CD8-positive, alpha-beta memory T cell (primary cell): ENCODE results near the gene DNASE1L1. TPM values are rescaled to one million over a fixed set of nuclear protein-coding genes. Genes with fewer than 3 reads are reported as not detected.

Experiments
- CTCF ChIA-PET: fragments of 350-600 bp; sonication (Branson Sonifier 250); formaldehyde crosslinking; loops from one replicate; lab custom pipeline; 2021; ENCODE audit warnings: antibody characterized with exemption; lab: Charles Lee
- POLR2A ChIA-PET: fragments of 350-600 bp; sonication (Branson Sonifier 250); formaldehyde crosslinking; loops from one replicate; lab custom pipeline; 2021; ENCODE audit warnings: antibody characterized with exemption; lab: Charles Lee
- DNase-seq, 5 donors: peaks; one replicate each; pipeline versions ENCODE4 v3.0.0 to v3.0.0-alpha.2; 2020 to 2022; ENCODE audit warnings: mixed read lengths in 1 of 5
- H3K27ac ChIP-seq: one replicate; pipeline ENCODE4 v1.7.0; 2013; ENCODE audit warnings: low read depth, mild to moderate bottlenecking, low read length, moderate library complexity
- H3K27me3 ChIP-seq: 2 replicates; pipeline ENCODE4 v1.7.0; 2013; ENCODE audit warnings: low read length, mild to moderate bottlenecking; ENCODE audit not compliant: insufficient read depth, poor library complexity, severe bottlenecking
- H3K36me3 ChIP-seq: 2 replicates; pipeline ENCODE4 v1.7.0; 2013; ENCODE audit warnings: mild to moderate bottlenecking, low read length, moderate library complexity; ENCODE audit not compliant: insufficient read depth
- H3K4me1 ChIP-seq: 2 replicates; pipeline ENCODE4 v1.7.0; 2013; ENCODE audit warnings: mild to moderate bottlenecking, low read length, moderate library complexity; ENCODE audit not compliant: insufficient read depth
- H3K4me3 ChIP-seq: 2 replicates; pipeline ENCODE4 v1.7.0; 2013; ENCODE audit warnings: mild to moderate bottlenecking, low read length
- H3K9me3 ChIP-seq: 2 replicates; pipeline ENCODE4 v1.7.0; 2013; ENCODE audit warnings: mild to moderate bottlenecking, low read length
- H3K27ac Mint-ChIP-seq, 8 donors: one replicate each; pipeline ENCODE4 v1.8.0; 2020 to 2021; ENCODE audit warnings: mixed read lengths in 8 of 8, mild to moderate bottlenecking in 6 of 8, inconsistent platforms in 3 of 8, moderate library complexity in 3 of 8
- H3K27me3 Mint-ChIP-seq, 2 donors: one replicate each; pipeline ENCODE4 v1.8.0; 2020 to 2021; ENCODE audit warnings: mixed read lengths in 2 of 2, mild to moderate bottlenecking in 1 of 2, moderate library complexity in 1 of 2
- H3K36me3 Mint-ChIP-seq, 3 donors: one replicate each; pipeline ENCODE4 v1.8.0; 2020 to 2021; ENCODE audit warnings: mixed read lengths in 3 of 3, inconsistent platforms in 1 of 3, mild to moderate bottlenecking in 1 of 3
- H3K4me1 Mint-ChIP-seq, 3 donors: one replicate each; pipeline ENCODE4 v1.8.0; 2020 to 2021; ENCODE audit warnings: mixed read lengths in 3 of 3, inconsistent platforms in 1 of 3, mild to moderate bottlenecking in 1 of 3
- H3K4me3 Mint-ChIP-seq, 7 donors: one replicate each; pipeline ENCODE4 v1.8.0; 2020 to 2021; ENCODE audit warnings: mixed read lengths in 7 of 7, mild to moderate bottlenecking in 6 of 7, moderate library complexity in 4 of 7, inconsistent platforms in 2 of 7
- H3K9me3 Mint-ChIP-seq, 5 donors: one replicate each; pipeline ENCODE4 v1.8.0; 2020 to 2022; ENCODE audit warnings: mixed read lengths in 5 of 5, mild to moderate bottlenecking in 3 of 5, moderate library complexity in 2 of 5, inconsistent platforms in 1 of 5
- polyA plus RNA-seq: library from polyadenylated mRNA; unstranded; fragments of 300-500 nt; fragmentation: Illumina TruSeq; gene quantifications from one replicate; pipeline ENCODE4 v1.2.3, GENCODE V29; 2021
- total RNA-seq, 2 experiments: library from RNA; stranded (reverse); gene quantifications; one replicate each; pipeline ENCODE4 v1.2.3, GENCODE V29; 2021

DNASE1L1 gene
- total and polyA plus RNA-seq, 3 experiments from 2014 or later, result 9.8 to 19.1 (median 10.1) TPM

GRCh38 chrX:154360155-154360713 is 48.8 kb downstream of the DNASE1L1 start:
- Histone ChIP-seq H3K4me3 (no peak overlapping the region), H3K36me3 (peaks cover 69% of the 10 kb centered on the region), H3K4me1 (peaks cover 39% of the 10 kb centered on the region), H3K27ac (no peak overlapping the region), H3K27me3 (no peaks in the 10 kb centered on the region), H3K9me3 (no peaks in the 10 kb centered on the region)
- Mint-ChIP-seq H3K36me3 (peaks cover 6 to 70% (median 7%) of the 10 kb centered on the region in 3 donors), H3K27me3 (peaks cover 0 to 9% of the 10 kb centered on the region in 2 donors), H3K9me3 (no peaks in the 10 kb centered on the region), H3K4me1 (peaks cover 11 to 35% (median 35%) of the 10 kb centered on the region in 3 donors), H3K27ac (peak overlapping the region in 7 of 8 donors; percentile 14 to 96 (median 90)), H3K4me3 (peak overlapping the region in 1 of 7 donors; percentile 36)
- ChIA-PET POLR2A (no interaction called here), CTCF (no interaction called here)
- DNase-seq, result no peak

DNA sequence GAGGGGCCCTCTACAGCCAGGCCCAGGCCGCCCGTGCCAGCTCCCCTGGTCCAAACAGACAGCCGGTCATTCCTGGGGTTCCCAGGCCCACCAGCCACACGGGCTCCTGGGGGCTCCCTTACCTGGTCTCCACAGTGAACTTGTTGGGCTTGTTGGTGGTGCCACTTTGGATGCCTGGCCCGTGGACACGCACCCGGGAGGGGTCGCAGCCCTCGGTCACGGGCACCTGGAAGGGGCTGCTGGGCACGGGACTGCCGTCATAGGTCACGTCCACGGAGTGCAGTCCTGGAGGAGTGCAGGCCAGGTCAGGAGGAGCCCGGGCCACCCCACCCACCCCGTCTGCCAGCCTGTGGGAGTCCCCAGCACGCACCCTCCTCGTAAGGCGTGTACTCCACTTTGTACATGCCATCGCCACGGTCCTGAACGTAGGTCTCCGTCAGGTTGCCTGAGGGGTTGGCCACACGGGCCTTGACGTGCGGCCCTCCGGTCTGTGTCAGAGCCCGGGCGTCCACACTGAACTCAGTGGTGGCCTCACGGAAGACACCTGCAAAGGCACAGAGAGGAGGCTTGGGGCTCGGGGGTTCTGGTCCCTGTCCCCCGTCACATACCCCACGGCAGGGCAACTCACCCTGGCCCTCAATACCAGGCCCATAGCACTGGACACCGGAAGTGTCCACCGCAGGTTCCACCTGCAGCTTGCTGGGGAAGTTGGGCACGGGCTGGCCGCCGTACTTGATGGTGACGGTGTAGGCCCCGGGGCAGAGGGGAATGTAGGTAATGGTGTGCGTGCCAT is 49.5 kb downstream of the DNASE1L1 start:
- Histone ChIP-seq H3K36me3 (peaks cover 62% of the 10 kb centered on the region), H3K4me1 (peaks cover 45% of the 10 kb centered on the region), H3K27ac (no peak overlapping the region), H3K9me3 (no peaks in the 10 kb centered on the region), H3K4me3 (no peak overlapping the region), H3K27me3 (no peaks in the 10 kb centered on the region)
- H3K4me1 Mint-ChIP-seq, result peaks cover 11 to 35% (median 32%) of the 10 kb centered on the region in 3 donors
- H3K9me3 Mint-ChIP-seq, result no peaks in the 10 kb centered on the region
- DNase-seq, result no peak
- POLR2A ChIA-PET, result interaction anchor here (1.6 kb wide), 1 partner anchor 12 kb away, joined by 4 read pairs; no protein-coding TSS in a partner anchor
- H3K4me3 Mint-ChIP-seq, result peak overlapping the region in 1 of 7 donors; percentile 28
- CTCF ChIA-PET, result no interaction called here
- H3K27me3 Mint-ChIP-seq, result peaks cover 0 to 8% of the 10 kb centered on the region in 2 donors
- peaks cover 3 to 68% (median 7%) of the 10 kb centered on the region in 3 donors for H3K36me3 Mint-ChIP-seq
- peak overlapping the region in 3 of 8 donors; percentile 80 to 92 (median 82) for H3K27ac Mint-ChIP-seq

DNA sequence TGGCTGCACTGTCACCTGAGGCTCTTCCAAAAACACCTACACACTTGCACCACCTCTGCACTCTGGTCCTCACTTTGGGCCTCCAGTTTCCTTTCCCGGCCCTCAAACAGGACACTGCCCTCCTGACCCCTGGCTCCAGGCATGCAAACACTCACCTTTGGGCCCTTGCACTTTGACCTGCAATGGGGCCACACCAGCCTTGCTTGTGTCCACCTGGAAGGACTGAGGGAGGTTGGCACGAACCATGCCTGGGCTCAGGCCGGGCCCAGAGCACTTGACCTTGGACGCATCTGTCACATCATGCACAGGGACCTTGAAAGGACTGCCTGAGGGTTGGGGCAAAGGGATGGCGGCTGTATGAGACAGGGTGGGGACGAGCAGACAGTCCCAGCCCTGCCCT is 50.2 kb downstream of the DNASE1L1 start:
- Histone ChIP-seq H3K36me3 (peaks cover 60% of the 10 kb centered on the region), H3K9me3 (no peaks in the 10 kb centered on the region), H3K4me1 (peaks cover 49% of the 10 kb centered on the region), H3K4me3 (no peak overlapping the region), H3K27me3 (no peaks in the 10 kb centered on the region), H3K27ac (no peak overlapping the region)
- ChIA-PET POLR2A (interaction anchor here (1.6 kb wide), 1 partner anchor 12 kb away, joined by 4 read pairs; no protein-coding TSS in a partner anchor), CTCF (no interaction called here)
- Mint-ChIP-seq H3K27ac (peak overlapping the region; percentile 34 to 92 (median 70)), H3K36me3 (peaks cover 3 to 70% (median 7%) of the 10 kb centered on the region in 3 donors), H3K9me3 (no peaks in the 10 kb centered on the region), H3K4me3 (peak overlapping the region in 1 of 7 donors; percentile 47), H3K27me3 (peaks cover 0 to 8% of the 10 kb centered on the region in 2 donors), H3K4me1 (peaks cover 17 to 43% (median 36%) of the 10 kb centered on the region in 3 donors)
- no peak for DNase-seq

- DNase-seq, result no peak
- ChIA-PET POLR2A (interaction anchor here (1.4 to 1.6 kb wide), 2 partner anchors 11 to 13 kb away, joined by 3 to 4 read pairs; no protein-coding TSS in a partner anchor), CTCF (no interaction called here)
- Mint-ChIP-seq H3K9me3 (no peaks in the 10 kb centered on the region), H3K4me1 (peaks cover 21 to 48% (median 39%) of the 10 kb centered on the region in 3 donors), H3K36me3 (peaks cover 3 to 75% (median 7%) of the 10 kb centered on the region in 3 donors), H3K27me3 (peaks cover 0 to 8% of the 10 kb centered on the region in 2 donors), H3K4me3 (peak overlapping the region in 1 of 7 donors; percentile 20), H3K27ac (peak overlapping the region in 5 of 8 donors; percentile 72 to 92 (median 88))
- Histone ChIP-seq H3K9me3 (no peaks in the 10 kb centered on the region), H3K36me3 (peaks cover 65% of the 10 kb centered on the region), H3K4me3 (no peak overlapping the region), H3K27me3 (no peaks in the 10 kb centered on the region), H3K4me1 (peaks cover 57% of the 10 kb centered on the region), H3K27ac (no peak overlapping the region)
These were observed 51.0 kb downstream of the DNASE1L1 start for GRCh38 chrX:154358011-154358410.

DNA sequence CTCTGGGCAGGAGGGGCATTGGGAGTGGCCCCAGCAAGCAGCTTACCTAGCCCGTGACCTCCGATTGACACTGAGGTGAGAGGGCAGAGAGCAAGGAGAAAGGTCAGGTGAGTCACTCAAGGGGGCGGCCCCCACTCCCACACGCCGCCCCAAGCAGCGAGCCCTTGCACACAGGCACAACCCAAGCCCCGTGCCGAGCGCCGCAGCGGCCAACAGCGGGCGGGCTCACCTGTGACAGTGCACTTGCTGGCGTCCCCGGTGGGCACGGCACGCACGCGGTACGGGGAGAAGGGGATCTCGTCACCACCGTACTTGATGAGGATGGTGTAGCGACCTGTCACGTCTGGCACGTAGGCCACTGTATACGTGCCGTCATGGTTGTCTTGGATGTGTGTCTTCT is 51.8 kb downstream of the DNASE1L1 start:
- ChIA-PET CTCF (no interaction called here), POLR2A (interaction anchor here (1.3 to 1.4 kb wide), 2 partner anchors 9 to 13 kb away, joined by 3 to 5 read pairs; no protein-coding TSS in a partner anchor)
- Histone ChIP-seq H3K27me3 (no peaks in the 10 kb centered on the region), H3K9me3 (no peaks in the 10 kb centered on the region), H3K27ac (no peak overlapping the region), H3K36me3 (peaks cover 60% of the 10 kb centered on the region), H3K4me3 (no peak overlapping the region), H3K4me1 (peaks cover 65% of the 10 kb centered on the region)
- H3K9me3 Mint-ChIP-seq, result no peaks in the 10 kb centered on the region
- peaks cover 0 to 5% of the 10 kb centered on the region in 2 donors for H3K27me3 Mint-ChIP-seq
- H3K36me3 Mint-ChIP-seq, result peaks cover 3 to 79% (median 5%) of the 10 kb centered on the region in 3 donors
- peak overlapping the region in 3 of 7 donors; percentile 18 to 49 (median 19) for H3K4me3 Mint-ChIP-seq
- H3K4me1 Mint-ChIP-seq, result peaks cover 22 to 52% (median 41%) of the 10 kb centered on the region in 3 donors
- peak overlapping the region in 4 of 8 donors; percentile 57 to 92 (median 84) for H3K27ac Mint-ChIP-seq
- no peak for DNase-seq

DNA sequence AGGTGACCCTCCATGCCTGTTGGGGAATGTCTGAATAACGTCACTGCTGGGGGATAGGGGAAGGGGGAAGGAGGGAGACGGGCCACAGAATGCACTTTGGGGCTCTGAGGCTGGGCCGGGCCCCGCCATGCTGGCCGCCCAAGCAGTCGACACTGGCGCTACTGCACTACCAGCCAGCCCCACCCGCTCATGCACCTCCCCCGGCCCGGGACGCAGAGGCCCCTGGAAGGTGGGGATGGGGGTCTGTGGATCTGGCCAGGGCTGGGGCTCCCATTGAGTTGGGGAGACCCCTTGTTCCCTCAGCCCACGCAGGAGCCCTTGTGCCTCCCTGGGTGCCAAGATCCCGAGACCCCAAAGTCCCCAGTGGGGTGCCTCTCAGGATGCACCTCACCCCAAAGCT is 52.5 kb downstream of the DNASE1L1 start:
- Mint-ChIP-seq H3K4me1 (peaks cover 28 to 59% (median 47%) of the 10 kb centered on the region in 3 donors), H3K36me3 (peaks cover 3 to 79% (median 5%) of the 10 kb centered on the region in 3 donors), H3K27ac (peak overlapping the region in 3 of 8 donors; percentile 56 to 89 (median 86)), H3K27me3 (peaks cover 0 to 5% of the 10 kb centered on the region in 2 donors), H3K4me3 (peak overlapping the region in 4 of 7 donors; percentile 3 to 39 (median 22)), H3K9me3 (no peaks in the 10 kb centered on the region)
- H3K36me3 ChIP-seq, result peaks cover 54% of the 10 kb centered on the region
- H3K9me3 ChIP-seq, result no peaks in the 10 kb centered on the region
- DNase-seq, result no peak
- no peak overlapping the region for H3K27ac ChIP-seq
- H3K4me1 ChIP-seq, result peaks cover 66% of the 10 kb centered on the region
- H3K4me3 ChIP-seq, result no peak overlapping the region
- POLR2A ChIA-PET, result interaction anchor here (1.3 kb wide), 1 partner anchor 10 kb away, joined by 5 read pairs; no protein-coding TSS in a partner anchor
- CTCF ChIA-PET, result no interaction called here
- no peaks in the 10 kb centered on the region for H3K27me3 ChIP-seq

GRCh38 chrX:154355776-154356140 is 53.3 kb downstream of the DNASE1L1 start:
- Histone ChIP-seq H3K9me3 (no peaks in the 10 kb centered on the region), H3K27ac (no peak overlapping the region), H3K36me3 (peaks cover 51% of the 10 kb centered on the region), H3K27me3 (no peaks in the 10 kb centered on the region), H3K4me3 (no peak overlapping the region), H3K4me1 (peaks cover 71% of the 10 kb centered on the region)
- peak in 1 of 5 donors; percentile 13 for DNase-seq
- peaks cover 29 to 67% (median 50%) of the 10 kb centered on the region in 3 donors for H3K4me1 Mint-ChIP-seq
- H3K27ac Mint-ChIP-seq, result peak overlapping the region in 5 of 8 donors; percentile 6 to 89 (median 86)
- H3K36me3 Mint-ChIP-seq, result peaks cover 2 to 79% (median 4%) of the 10 kb centered on the region in 3 donors
- ChIA-PET CTCF (no interaction called here), POLR2A (interaction anchor here (0.7 to 1.6 kb wide), 2 partner anchors 10 to 13 kb away, joined by 3 to 4 read pairs; no protein-coding TSS in a partner anchor)
- H3K4me3 Mint-ChIP-seq, result peak overlapping the region in 2 of 7 donors; percentile 3 to 25
- no peaks in the 10 kb centered on the region for H3K27me3 Mint-ChIP-seq
- no peaks in the 10 kb centered on the region for H3K9me3 Mint-ChIP-seq
